Astrocyte of the hippocampus (primary cell): ENCODE measurements around the gene ATCAY.
"Not testable (repeated sequence)": the region's sequence is repeated elsewhere in the genome, so short reads cannot be mapped to it uniquely, and the experiment has no call there.

Experiments
- DNase-seq: peaks from one replicate; pipeline ENCODE4 v3.0.0; 2011; ENCODE audit warnings: low read depth, low spot score

ATCAY gene

DNA sequence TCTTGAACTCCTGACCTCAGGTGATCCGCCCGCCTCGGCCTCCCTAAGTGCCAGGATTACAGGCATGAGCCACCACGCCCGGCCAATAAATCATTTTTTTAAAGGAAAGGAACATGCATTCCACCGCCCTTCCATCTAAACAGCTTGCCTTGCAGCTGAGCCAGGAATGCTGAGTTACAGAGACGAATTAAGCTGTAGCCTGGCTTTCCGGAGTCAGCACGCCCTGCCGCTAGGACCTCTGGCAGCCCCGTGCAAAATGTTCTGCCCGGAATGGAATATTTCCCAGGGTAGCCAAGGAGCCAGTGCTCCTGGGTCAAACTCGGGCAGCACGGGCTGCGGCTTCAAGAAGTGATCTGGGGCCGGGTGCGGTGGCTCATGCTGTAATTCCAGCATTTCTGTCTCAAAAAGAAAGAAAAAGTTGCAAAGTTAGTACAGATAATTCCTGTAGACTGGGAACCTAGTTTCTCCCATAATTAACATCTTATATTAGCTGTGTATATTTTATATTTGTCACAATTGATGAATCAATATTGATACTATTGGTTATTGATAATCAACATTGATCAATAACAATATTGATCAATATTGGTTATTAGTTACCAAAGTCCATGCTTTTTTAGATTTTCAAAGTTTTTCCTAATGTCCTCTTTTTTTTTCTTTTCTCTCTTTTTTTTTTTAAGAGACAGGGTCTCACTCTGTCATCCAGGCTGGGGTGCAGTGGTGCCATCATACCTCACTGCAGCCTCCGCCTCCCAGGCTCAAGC lies 19.2 kb downstream of the ATCAY start:
- no peak for DNase-seq

DNA sequence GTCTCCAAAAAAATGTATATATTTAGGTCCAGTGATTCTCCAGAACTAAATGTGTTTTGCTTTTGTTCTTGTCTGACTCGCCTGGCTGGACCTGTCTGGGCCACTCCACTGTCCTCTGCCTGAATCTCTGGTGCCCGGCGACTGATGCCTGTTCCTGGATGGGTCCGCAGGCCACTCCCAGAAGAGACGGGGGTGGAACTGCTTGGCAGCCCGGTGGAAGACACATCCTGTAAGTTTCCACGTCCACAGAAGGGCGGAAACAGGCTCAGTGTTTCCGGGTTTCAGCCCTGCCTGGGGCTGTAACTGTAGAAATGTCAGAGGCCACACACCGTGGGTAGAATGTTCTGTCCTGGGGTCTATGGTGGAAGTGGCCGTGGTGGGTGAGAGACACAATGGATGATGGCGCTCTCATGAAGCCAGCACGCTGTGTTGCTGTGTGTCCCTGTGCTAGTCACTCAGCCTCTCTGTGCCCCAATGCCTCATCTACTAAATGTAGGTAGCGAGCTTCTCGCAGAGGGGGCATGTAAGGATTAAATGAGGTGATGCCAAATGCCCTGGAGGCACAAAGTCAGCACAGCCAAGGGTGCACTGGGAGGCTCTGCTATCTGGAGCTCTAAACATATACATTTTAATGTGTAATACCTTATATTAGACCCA lies 22.0 kb downstream of the ATCAY start:
- no peak for DNase-seq

DNA sequence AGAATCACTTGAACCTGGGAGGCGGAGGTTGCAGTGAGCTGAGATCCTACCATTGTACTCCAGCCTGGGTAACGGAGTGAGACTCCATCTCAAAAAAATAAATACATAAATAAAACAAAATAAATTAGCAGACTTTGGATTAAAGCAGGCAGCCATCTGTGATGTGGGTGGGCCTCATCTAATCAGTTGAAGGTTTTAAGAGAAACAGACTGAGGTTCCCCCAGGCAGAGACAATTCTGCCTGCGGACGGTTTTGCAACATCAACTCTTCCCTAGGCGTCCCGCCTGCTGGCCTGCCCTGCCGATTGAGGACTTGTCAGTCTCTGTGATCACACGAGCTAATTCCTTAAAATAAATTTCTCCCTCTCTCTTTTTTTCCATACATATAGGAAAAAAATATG lies 23.7 kb downstream of the ATCAY start:
- no peak for DNase-seq

DNA sequence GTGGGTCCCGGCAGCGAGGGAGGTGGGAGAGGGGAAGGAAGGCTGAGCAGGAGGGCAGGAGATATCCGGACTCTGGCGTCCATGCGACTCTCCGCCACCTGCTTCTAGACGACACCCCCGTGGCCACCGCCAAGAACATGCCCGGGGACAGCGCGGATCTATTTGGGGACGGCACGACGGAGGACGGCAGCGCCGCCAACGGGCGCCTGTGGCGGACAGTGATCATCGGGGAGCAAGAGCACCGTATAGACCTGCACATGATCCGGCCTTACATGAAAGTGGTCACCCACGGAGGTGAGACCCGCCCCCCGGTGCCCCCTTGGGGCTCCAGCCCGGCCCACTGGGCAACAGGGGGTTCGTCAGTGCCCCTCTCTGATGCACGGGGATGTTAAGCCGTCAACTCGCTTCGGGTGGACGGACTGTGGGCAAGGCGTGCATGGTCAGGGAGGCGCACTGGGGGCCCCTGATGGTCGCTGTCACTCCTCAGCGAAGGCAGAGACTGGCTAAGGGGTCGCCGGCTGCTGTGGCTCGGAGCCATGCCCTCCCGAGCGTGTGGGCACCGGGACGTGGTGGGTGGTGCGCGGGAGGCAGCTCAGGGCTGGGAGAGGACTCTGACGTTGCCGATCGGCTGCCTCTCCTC lies 27.3 kb downstream of the ATCAY start:
- no peak for DNase-seq

DNA sequence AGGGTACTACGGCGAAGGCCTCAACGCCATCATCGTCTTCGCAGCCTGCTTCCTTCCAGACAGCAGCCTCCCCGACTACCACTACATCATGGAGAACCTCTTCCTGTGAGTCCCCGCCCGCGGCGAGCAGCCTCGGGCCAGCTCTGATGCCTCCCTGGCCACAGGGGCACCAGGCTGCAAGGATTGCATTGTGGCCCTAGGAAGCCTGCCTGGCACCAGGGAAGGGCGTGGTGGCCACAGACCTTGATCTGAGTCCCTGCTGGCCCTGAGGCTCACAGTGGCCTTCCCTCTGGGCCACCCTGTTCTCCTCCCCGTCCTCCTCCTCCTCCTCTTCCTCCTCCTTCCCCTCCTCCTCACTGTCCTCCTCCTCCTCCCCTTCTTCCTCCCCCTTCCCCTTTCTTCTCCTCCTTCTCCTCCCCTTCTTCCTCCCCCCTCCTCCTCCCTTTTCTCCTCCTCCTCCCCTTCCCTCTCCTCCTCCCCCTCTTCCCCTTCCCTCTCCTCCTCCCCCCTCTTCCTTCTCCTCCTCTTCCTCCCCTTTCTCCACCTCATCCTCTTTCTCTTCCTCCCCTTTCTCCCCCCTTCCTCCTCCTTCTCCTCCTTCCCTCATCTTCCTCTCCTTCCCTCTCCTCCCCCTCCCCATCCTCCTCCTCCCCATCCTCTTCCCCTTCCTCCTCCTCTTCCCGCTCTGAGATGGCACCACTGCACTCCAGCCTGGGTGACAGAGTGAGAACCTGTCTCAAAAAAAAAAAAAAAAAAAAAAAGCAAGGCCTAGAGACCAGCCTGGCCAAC lies 28.0 kb downstream of the ATCAY start:
- DNase-seq = no peak

DNA sequence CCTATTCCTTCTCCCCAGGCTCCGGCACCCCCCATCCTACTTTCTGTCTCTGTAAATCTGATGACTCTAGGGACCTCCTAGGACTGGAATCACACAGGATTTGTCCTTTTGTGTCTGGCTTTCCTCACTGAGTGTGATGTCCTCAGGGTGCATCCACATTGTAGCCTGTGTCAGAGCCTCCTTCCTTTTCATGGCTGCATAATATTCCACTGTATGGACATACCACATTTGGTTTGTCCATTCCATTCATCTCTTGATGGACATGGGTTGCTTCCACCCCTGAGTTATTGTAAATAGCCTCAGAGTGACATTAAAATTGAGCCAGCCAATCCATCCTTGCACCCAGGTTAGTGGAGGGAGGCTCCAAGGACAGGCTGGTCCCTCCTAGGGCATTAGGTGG lies 29.6 kb downstream of the ATCAY start:
- no peak for DNase-seq

DNA sequence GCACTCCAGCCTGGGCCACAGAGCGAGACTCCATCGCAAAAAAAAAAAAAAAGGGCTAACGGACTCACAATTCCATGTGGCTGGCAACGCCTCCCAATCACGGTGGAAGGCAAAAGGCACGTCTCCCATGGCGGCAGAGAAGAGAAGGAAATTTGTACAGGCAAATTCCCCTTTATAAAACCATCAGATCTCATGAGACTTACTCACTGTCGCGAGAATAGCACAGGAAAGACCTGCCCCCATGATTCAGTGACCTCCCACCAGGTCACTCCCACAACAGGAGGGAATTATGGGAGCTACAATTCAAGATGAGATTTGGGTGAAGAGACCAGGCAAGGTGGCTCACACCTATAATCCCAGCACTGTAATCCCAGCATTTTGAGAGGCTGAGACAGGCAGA lies 33.7 kb downstream of the ATCAY start:
- DNase-seq = no peak

DNA sequence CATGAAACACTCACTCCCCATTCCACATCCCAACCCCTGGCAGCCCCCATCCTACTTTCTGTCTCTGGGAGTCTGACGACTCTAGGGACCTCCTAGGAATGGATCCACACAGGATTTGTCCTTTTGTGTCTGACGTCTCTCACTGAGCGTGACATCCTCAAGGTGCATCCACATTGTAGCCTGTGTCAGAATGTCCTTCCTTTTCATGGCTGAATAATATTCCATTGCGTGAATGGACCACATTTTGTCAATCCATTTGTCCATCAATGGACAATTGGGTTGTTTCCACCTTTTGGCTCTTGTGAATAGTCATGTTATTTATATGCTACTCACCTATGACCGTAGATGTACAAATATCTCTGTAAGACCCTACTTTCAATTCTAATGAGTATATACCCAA lies 35.5 kb downstream of the ATCAY start:
- no peak for DNase-seq

DNA sequence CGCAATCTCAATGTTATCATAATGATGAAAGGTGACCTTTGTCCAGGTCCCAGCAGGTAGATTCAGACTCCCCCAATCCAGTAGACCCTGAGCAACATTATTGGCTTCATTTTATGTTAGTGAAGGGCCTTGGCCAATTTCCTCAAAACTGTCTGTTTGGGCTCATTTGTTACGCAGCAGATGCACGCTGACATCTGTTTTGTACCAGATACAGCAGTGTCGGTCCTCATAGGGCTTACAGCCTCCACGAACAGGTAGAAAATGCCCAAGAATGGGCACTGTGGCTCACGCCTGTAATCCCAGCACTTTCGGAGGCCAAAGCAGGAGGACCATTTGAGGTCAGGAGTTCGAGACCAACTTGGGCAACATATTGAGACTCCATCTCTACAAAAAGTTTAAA lies 39.3 kb downstream of the ATCAY start:
- no peak for DNase-seq

DNA sequence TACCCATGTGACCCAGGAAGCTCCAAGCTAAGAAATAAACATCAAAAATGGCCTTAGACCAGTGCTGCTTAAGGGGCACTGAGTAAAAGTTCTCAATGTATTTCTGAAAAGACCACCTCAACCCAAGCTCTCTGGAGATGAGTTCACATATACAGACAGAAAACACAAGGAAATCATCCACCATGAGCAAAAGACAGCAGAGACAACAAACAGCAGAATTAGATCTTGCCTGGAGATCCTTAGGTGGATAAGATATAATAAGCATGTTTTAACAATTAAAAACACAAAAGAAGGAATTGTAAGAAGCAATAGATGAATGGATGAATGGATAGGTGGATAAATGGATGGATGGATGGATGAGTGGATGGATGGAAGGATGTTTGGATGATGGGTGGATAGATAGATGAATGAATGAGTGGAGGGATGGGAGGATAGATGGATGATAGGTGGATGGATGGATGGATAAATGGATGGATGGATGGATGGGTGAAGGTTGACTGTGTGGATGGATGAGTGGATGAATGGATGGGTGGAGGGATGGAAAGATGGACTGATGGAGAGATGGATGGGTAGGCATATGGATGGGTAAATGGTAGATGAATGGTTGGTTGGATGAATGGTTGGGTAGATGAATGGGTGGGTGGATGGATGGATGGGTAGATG lies 42.7 kb downstream of the ATCAY start:
- DNase-seq = no peak

DNA sequence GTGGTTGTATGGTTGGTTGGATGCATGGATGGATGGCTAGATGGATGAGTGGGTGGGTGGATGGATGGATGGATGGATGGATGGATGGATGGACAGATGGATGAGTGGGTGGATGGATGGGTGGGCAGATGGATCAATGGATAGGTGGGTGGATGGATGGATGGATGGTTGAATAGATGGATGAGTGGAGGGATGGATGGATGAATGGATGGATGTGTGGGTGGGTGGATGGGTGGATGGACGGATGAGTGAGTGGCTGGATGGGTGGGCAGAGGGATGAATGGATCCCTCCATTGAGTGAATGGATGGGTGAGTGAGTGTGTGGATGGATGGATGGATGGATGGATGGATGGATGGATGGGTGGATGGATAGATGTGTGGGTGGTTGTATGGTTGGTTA lies 43.4 kb downstream of the ATCAY start:
- DNase-seq = no peak

DNA sequence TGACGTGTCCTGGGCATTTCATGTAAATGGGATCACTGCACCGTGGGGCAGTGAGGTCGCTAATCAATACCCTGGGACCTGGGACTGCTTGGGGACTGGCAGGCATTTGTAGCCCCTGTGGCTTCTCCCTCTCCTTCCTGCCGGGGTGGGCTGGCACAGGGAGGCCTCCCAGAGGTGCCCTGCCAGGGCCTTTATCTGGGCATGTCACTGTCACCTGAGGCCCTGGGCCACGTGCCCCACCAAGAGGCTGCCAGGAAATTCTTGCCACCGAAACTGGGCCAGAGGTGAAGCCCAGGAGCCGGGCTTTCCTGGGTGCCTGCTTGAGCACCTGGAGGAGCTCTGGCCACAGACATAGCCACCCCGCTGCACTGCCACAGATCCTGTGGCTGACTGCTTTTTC lies 50.6 kb downstream of the ATCAY start:
- no peak for DNase-seq

DNA sequence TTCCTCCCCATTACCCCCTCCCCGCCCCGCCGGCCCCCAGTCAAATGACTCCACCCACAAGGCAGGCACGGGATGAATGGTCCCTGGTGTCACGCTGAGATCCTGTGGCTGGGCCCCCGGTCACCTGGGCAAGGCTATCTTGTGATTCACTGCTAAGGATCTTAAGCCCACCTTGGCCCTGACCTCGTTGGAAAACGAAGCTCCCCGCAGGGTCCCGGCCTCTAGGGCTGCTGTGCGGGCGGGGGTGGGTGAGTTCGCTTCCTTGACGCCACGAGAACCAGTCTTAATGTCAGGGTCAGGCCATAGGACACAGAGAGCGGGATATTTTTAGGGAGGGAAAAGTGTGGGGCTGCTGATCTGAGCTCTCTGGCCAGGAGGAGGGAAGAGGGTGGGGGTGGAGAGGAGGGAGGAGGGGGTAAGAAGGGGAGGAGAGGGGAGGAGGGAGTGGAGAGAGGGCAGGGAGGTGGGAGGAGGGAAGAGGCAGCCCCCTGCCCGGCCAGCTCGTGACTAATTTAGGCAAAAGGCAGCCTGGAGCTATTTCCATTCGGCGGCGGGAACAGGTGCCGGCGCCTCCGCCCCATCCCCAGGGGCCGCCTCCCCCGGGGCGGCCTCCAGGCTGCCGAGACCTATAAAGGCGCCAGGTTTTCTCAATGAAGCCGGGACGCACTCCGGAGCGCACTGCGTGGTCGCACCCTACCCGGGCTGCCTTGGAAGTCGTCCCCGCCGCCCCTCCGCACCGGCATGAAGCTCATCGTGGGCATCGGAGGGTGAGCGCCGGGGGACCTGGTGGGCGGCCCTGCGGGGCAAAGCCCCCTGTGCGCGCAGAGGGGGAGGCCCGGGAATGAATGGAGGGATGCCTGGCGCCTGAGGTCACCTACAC lies 52.7 kb downstream of the ATCAY start, which contains the start of gene NMRK2:
Gene NMRK2, plus strand, starts transcription at position 139 of the 880 bp plus-strand sequence. Its CDS starts 603 bp downstream, at position 742.
- DNase-seq = no peak

DNA sequence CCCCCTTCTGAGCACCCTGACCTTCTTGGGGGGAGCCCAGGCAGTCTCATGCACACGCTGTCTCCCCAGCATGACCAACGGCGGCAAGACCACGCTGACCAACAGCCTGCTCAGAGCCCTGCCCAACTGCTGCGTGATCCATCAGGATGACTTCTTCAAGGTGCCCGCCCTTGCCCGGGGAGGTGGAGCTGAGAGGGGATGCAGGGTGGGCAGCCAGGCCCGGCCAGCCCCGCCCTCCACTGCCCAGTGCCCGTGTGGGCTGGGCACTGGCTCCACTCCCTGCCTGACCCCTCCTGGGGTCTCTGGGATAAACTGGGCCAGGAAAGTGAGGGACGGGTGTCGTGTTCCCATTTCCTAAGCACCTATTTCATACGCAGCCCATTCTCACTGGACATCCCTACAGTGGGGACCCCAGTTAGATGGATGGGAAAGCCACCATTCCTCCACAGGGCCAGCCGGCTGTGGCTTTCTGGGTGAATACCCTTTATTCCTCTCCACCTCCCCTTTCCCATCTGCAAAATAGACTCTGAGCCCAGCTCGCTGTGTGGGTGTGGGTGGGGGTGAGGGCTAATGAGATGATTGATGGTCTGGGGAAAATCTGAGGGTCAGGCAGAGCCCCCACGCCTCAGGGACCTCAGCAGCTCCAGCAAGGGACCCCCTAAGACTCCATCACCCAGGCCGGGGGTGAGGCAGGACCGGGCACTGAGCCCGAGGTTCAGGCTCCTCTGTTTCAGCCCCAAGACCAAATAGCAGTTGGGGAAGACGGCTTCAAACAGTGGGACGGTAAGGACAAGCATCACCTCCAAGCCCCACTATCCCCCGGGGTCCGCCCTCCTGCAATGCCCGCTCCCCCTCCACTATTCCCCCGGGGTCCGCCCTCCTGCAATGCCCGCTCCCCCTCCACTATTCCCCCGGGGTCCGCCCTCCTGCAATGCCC lies 56.3 kb downstream of the ATCAY start:
- no peak for DNase-seq

DNA sequence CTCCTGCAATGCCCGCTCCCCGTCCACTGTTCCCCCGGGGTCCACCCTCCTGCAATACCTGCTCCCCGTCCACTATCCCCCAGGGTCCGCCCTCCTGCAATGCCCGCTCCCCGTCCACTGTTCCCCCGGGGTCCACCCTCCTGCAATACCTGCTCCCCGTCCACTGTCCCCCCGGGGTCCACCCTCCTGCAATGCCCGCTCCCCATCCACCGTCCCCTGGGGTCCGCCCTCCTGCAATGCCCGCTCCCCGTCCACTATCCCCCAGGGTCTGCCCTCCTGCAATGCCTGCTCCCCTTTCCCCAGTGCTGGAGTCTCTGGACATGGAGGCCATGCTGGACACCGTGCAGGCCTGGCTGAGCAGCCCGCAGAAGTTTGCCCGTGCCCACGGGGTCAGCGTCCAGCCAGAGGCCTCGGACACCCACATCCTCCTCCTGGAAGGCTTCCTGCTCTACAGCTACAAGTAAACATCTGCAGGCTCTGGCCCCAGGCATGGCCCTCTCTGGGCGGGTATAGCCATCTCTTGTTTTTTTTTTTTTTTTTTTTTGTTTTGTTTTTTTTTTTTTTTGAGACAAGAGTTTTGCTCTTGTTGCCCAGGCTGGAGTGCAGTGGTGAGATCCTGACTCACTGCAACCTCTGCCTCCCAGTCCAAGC lies 57.9 kb downstream of the ATCAY start:
- not testable (repeated sequence) for DNase-seq

DNA sequence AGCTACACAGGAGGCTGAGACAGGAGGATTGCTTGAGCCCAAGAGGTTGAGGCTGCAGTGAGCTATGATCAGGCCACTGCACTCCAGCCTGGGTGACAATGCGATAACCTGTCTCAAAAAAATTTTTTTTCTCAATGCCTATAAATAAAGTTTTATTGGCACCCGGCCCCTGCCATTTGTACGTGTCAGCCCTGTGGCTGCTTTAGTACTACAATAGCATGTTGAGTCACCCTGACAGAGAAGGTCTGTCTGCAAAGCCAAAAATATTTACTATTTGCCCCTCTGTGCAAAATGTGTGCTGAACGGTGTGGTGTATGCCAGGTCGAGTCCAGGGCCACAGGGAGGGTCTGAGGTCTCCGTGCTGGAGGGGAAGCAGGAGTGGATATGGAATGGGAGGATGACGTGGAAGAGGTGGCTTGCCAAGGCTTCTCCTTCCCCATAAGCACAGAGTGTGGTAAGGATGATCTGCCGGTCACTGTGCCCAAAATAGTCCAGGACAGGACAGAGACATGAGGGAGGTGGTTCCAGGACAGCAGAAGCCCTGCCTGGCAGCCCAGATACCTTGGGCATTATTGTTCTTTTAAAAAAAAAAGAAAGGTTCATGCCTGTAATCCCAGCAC lies 62.4 kb downstream of the ATCAY start:
- no peak for DNase-seq

DNA sequence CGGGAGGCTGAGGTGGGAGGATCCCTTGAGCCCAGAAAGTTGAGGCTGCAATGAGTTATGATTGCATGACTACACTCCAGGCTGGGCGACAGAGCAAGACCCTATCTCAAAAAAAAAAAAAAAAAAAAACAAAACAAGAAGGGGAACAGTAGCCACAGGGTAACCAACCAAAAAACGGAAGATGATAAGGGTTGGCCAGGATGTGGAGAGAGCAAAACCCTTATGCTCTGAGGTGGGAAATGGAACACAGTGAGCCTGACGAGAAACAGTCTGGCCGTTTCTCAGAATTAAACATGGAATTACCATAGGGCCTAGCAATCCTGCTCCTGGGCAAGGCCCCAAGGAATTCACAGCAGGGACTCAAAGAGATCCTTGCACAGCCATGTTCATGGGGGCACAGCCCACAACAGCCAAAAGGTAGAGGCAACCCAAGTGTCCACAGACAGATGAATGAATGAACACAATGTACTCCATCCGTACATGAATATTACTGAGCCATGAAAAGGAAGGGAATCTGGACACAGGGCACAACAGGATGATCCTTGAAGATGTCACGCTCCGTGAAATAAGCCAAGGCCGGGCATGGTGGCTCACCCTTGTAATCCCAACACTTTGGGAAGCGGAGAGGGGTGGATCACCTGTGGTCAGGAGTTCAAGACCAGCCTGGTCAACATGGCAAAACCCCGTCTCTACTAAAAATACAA lies 63.7 kb downstream of the ATCAY start:
- no peak for DNase-seq

DNA sequence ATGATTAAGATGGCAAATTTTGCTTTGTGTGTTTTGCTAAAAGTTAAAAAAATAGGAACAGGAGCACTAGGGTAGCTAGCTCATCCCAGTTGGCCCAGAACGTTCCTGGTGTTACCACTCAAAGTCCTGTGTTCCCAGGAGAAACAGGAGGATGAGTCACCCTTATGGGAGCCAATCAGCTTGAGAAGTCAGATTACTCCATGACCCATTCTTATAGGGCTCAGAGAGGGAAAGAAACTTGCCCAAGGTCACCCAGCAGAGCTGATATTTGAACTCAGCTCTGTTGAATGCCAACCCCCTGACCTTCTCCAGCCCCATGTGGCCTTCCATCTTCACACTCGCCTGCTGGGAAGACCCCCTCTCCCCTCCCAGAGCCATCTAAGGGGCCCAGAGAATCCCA lies 65.4 kb downstream of the ATCAY start:
- DNase-seq = no peak
